CD14-positive monocyte (primary cell): ENCODE data around the gene LYZL4. TPM values are rescaled to one million over a fixed set of nuclear protein-coding genes. Genes with fewer than 3 reads are reported as not detected.

Experiments used
- DNase-seq, 3 donors: peaks; one replicate each; pipeline ENCODE4 v3.0.0-alpha.2; 2011 to 2022
- H2AFZ ChIP-seq: 2 replicates; pipeline ENCODE4 v1.6.0; 2012; ENCODE audit warnings: mild to moderate bottlenecking, low read depth, low read length, inconsistent platforms; ENCODE audit not compliant: insufficient read depth, poor library complexity, severe bottlenecking
- H3K27ac ChIP-seq, 2 donors: 1 replicate in 1 of 2; 2 replicates in 1 of 2; pipeline ENCODE4 v1.5.1; 2012 to 2013; ENCODE audit warnings: low read length in 2 of 2, control low read depth in 1 of 2, inconsistent platforms in 1 of 2, low read depth in 1 of 2, mild to moderate bottlenecking in 1 of 2
- H3K27me3 ChIP-seq, 2 donors: one replicate each; pipeline versions ENCODE4 v1.6.0 to v1.6.1; 2011 to 2013; ENCODE audit warnings: low read length in 2 of 2; ENCODE audit not compliant: control insufficient read depth in 2 of 2, insufficient read depth in 2 of 2
- H3K36me3 ChIP-seq, 2 donors: replicated peaks in 1 of 2; 1 replicate in 1 of 2; 2 replicates in 1 of 2; pipeline versions ENCODE4 v1.5.1 to v1.6.1; 2012 to 2013; ENCODE audit warnings: low read length in 2 of 2, control low read depth in 1 of 2, inconsistent platforms in 1 of 2, mild to moderate bottlenecking in 1 of 2; ENCODE audit not compliant: insufficient read depth in 2 of 2, control insufficient read depth in 1 of 2
- H3K4me1 ChIP-seq, 2 donors: 1 replicate in 1 of 2; 2 replicates in 1 of 2; pipeline versions ENCODE4 v1.5.1 to v1.6.1; 2012 to 2013; ENCODE audit warnings: low read length in 2 of 2, control low read depth in 1 of 2, inconsistent platforms in 1 of 2, mild to moderate bottlenecking in 1 of 2, moderate library complexity in 1 of 2; ENCODE audit not compliant: insufficient read depth in 2 of 2, control insufficient read depth in 1 of 2
- H3K4me2 ChIP-seq: replicated peaks from 2 replicates; pipeline ENCODE3; 2012; ENCODE audit warnings: low read length, moderate library complexity, mild to moderate bottlenecking; ENCODE audit not compliant: poor library complexity, severe bottlenecking; ENCODE audit errors: extremely low read depth
- H3K4me3 ChIP-seq, 3 experiments: fragments of 200-600 bp in 1 of 3; sonication (generic) in 1 of 3; replicated peaks in 1 of 3; 1 replicate in 2 of 3; 2 replicates in 1 of 3; pipeline ENCODE4 v1.5.1; 2011 to 2013; ENCODE audit warnings: low read length in 3 of 3, mild to moderate bottlenecking in 3 of 3, control low read depth in 2 of 3, low read depth in 2 of 3, inconsistent platforms in 1 of 3, moderate library complexity in 1 of 3
- H3K79me2 ChIP-seq: 2 replicates; pipeline ENCODE4 v1.6.0; 2012; ENCODE audit warnings: mild to moderate bottlenecking, control low read depth, inconsistent platforms, low read length, moderate library complexity; ENCODE audit not compliant: insufficient read depth
- H3K9ac ChIP-seq: 2 replicates; pipeline ENCODE4 v1.6.0; 2017; ENCODE audit warnings: low read length, mild to moderate bottlenecking; ENCODE audit not compliant: insufficient read depth, poor library complexity, severe bottlenecking
- H3K9me3 ChIP-seq, 2 donors: replicated peaks in 1 of 2; 1 replicate in 1 of 2; 2 replicates in 1 of 2; pipeline versions ENCODE4 v1.5.1 to v1.6.1; 2012 to 2013; ENCODE audit warnings: low read length in 2 of 2, control low read depth in 1 of 2; ENCODE audit not compliant: control insufficient read depth in 1 of 2, insufficient read depth in 1 of 2
- H4K20me1 ChIP-seq: 2 replicates; pipeline ENCODE4 v1.6.0; 2012; ENCODE audit warnings: mild to moderate bottlenecking, low read length, control low read depth, moderate library complexity; ENCODE audit not compliant: insufficient read depth
- H3K27ac Mint-ChIP-seq, 7 donors: one replicate each; pipeline ENCODE4 v1.8.0; 2020; ENCODE audit warnings: mild to moderate bottlenecking in 7 of 7, mixed read lengths in 7 of 7, moderate library complexity in 6 of 7, inconsistent platforms in 2 of 7
- H3K27me3 Mint-ChIP-seq, 3 donors: one replicate each; pipeline ENCODE4 v1.8.0; 2021 to 2022; ENCODE audit warnings: low read depth in 3 of 3, mild to moderate bottlenecking in 3 of 3, mixed read lengths in 3 of 3, moderate library complexity in 3 of 3, inconsistent platforms in 1 of 3
- H3K36me3 Mint-ChIP-seq, 2 donors: one replicate each; pipeline ENCODE4 v1.8.0; 2020; ENCODE audit warnings: mixed read lengths in 2 of 2, inconsistent platforms in 1 of 2, mild to moderate bottlenecking in 1 of 2
- H3K4me1 Mint-ChIP-seq: one replicate; pipeline ENCODE4 v1.8.0; 2020; ENCODE audit warnings: mild to moderate bottlenecking, mixed read lengths
- H3K4me3 Mint-ChIP-seq, 2 donors: one replicate each; pipeline ENCODE4 v1.8.0; 2020; ENCODE audit warnings: mild to moderate bottlenecking in 2 of 2, mixed read lengths in 2 of 2, moderate library complexity in 1 of 2
- H3K9me3 Mint-ChIP-seq, 7 donors: one replicate each; pipeline ENCODE4 v1.8.0; 2020 to 2022; ENCODE audit warnings: mixed read lengths in 7 of 7, mild to moderate bottlenecking in 6 of 7, moderate library complexity in 6 of 7, inconsistent platforms in 2 of 7
- WGBS: methylation state at CpG from one replicate; pipeline ENCODE4 v1.1.5; 2013; ENCODE audit warnings: missing lambda C conversion rate; ENCODE audit not compliant: insufficient coverage; 5-methylcytosine and 5-hydroxymethylcytosine counted together
- intact Hi-C, 2 donors: fragments of 100-400 bp; cut with micrococcal nuclease; formaldehyde crosslinking; loops; one replicate each; pipeline versions ENCODE4 v1.15.0 to v1.15.1; 2023
- polyA plus RNA-seq, 3 donors: library from polyadenylated mRNA; depleted of rRNA in 1 of 3; unstranded in 2 of 3; stranded (reverse) in 1 of 3; fragments of 300-500 nt in 2 of 3; fragments of >200 nt in 1 of 3; fragmentation: Illumina TruSeq in 2 of 3; gene quantifications; 1 replicate in 2 of 3; 2 replicates in 1 of 3; pipeline ENCODE4 v1.2.3, GENCODE V29; 2012 to 2021
- TF ChIP-seq, protein P1 (sequence below): fragments of 200-600 bp; IDR thresholded peaks from one replicate; pipeline ENCODE4 v1.8.0; 2022; ENCODE audit warnings: antibody characterized with exemption, mild to moderate bottlenecking

Gene LYZL4
- polyA plus RNA-seq, 3 donors = not detected

DNA sequence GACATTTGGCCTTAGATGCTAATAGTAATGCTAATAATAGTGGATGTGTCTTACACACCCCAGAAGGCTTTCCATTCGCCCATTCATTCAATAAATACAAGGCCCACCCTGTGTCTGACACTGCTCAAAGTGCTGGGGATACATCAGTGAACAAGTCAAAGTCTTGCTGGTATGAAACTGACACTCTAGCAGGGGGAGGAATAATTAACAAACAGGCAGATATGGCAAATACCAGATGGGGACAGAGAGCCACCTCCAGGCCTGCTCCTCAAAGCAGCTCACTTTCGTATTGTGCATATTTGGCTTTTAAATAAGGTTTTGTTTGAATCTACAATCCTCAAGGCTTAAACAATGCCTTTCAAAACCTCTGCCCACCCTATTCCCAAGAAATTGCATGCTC is 28.3 kb upstream of the LYZL4 start:
- intact Hi-C loops = no loop called here

DNA sequence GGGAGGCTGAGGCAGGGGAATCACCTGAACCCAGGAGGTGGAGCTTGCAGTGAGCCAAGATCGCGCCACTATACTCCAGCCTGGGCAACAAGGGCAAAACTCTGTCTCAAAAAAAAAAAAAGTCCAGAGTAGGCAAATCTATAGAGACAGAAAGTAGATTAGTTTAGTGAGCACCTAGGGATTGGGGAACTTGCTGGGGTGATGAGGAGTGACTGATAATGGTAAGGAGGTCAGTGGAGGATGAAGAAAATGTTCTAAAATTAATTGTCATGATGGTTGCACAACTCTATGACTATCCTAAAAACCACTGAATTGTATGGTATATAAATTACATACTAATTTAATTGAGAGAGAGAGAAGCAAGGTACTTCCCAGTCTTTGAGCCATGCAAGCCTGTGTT is 27.8 kb upstream of the LYZL4 start:
- 94% methylated on average over 2 of the region's 2 CpGs for WGBS
- no peak overlapping the region for H3K27ac Mint-ChIP-seq
- H3K4me1 Mint-ChIP-seq = no peaks in the 10 kb centered on the region

More for the DNA sequence above, 28.3 kb upstream of the LYZL4 start:
- Mint-ChIP-seq H3K36me3 (no peaks in the 10 kb centered on the region), H3K27me3 (peaks cover 3 to 18% (median 15%) of the 10 kb centered on the region in 3 donors), H3K9me3 (no peaks in the 10 kb centered on the region), H3K4me3 (no peak overlapping the region), H3K4me1 (no peaks in the 10 kb centered on the region), H3K27ac (no peak overlapping the region)
- H3K79me2 ChIP-seq = no peaks in the 10 kb centered on the region
- no peaks in the 10 kb centered on the region for H3K9me3 ChIP-seq
- no CpG with 5 or more reads among the region's 2 CpGs for WGBS
- no peak overlapping the region for H2AFZ ChIP-seq
- TF ChIP-seq, protein P1, sequence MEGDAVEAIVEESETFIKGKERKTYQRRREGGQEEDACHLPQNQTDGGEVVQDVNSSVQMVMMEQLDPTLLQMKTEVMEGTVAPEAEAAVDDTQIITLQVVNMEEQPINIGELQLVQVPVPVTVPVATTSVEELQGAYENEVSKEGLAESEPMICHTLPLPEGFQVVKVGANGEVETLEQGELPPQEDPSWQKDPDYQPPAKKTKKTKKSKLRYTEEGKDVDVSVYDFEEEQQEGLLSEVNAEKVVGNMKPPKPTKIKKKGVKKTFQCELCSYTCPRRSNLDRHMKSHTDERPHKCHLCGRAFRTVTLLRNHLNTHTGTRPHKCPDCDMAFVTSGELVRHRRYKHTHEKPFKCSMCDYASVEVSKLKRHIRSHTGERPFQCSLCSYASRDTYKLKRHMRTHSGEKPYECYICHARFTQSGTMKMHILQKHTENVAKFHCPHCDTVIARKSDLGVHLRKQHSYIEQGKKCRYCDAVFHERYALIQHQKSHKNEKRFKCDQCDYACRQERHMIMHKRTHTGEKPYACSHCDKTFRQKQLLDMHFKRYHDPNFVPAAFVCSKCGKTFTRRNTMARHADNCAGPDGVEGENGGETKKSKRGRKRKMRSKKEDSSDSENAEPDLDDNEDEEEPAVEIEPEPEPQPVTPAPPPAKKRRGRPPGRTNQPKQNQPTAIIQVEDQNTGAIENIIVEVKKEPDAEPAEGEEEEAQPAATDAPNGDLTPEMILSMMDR = no peak
- H3K27ac ChIP-seq = no peak overlapping the region
- no peak for DNase-seq
- H3K36me3 ChIP-seq = no peaks in the 10 kb centered on the region
- no peak overlapping the region for H3K4me2 ChIP-seq
- H3K4me1 ChIP-seq = no peaks in the 10 kb centered on the region
- H3K9ac ChIP-seq = no peak overlapping the region
- H3K4me3 ChIP-seq = no peak overlapping the region
- H3K27me3 ChIP-seq = peaks cover 0 to 4% of the 10 kb centered on the region in 2 donors
- H4K20me1 ChIP-seq = no peaks in the 10 kb centered on the region

More for the DNA sequence above, 27.8 kb upstream of the LYZL4 start:
- peaks cover 0 to 4% of the 10 kb centered on the region in 2 donors for H3K27me3 ChIP-seq
- intact Hi-C loops = no loop called here
- Mint-ChIP-seq H3K27me3 (peaks cover 3 to 18% (median 14%) of the 10 kb centered on the region in 3 donors), H3K9me3 (peaks cover 0 to 4% (median 0%) of the 10 kb centered on the region in 7 donors), H3K4me3 (no peak overlapping the region), H3K36me3 (no peaks in the 10 kb centered on the region)
- no peak overlapping the region for H3K4me2 ChIP-seq
- TF ChIP-seq, protein P1 = no peak
- no peaks in the 10 kb centered on the region for H3K79me2 ChIP-seq
- no peak overlapping the region for H3K4me3 ChIP-seq
- DNase-seq = no peak
- H4K20me1 ChIP-seq = no peaks in the 10 kb centered on the region
- no peak overlapping the region for H2AFZ ChIP-seq
- H3K9me3 ChIP-seq = no peaks in the 10 kb centered on the region
- H3K27ac ChIP-seq = no peak overlapping the region
- no peak overlapping the region for H3K9ac ChIP-seq
- no peaks in the 10 kb centered on the region for H3K4me1 ChIP-seq
- H3K36me3 ChIP-seq = no peaks in the 10 kb centered on the region
